NCI-H82 treated with DMSO at 0.1 percent for 48 hours (cell line): Measurements from ENCODE around the gene TMED7.
"Not testable (repeated sequence)": the region's sequence is repeated elsewhere in the genome, so short reads cannot be mapped to it uniquely, and the experiment has no call there.

Source experiments
- DNase-seq: peaks from one replicate; lab custom pipeline; 2025; ENCODE audit not compliant: unreplicated experiment; lab: John Stamatoyannopoulos, UW

The TMED7 gene

DNA sequence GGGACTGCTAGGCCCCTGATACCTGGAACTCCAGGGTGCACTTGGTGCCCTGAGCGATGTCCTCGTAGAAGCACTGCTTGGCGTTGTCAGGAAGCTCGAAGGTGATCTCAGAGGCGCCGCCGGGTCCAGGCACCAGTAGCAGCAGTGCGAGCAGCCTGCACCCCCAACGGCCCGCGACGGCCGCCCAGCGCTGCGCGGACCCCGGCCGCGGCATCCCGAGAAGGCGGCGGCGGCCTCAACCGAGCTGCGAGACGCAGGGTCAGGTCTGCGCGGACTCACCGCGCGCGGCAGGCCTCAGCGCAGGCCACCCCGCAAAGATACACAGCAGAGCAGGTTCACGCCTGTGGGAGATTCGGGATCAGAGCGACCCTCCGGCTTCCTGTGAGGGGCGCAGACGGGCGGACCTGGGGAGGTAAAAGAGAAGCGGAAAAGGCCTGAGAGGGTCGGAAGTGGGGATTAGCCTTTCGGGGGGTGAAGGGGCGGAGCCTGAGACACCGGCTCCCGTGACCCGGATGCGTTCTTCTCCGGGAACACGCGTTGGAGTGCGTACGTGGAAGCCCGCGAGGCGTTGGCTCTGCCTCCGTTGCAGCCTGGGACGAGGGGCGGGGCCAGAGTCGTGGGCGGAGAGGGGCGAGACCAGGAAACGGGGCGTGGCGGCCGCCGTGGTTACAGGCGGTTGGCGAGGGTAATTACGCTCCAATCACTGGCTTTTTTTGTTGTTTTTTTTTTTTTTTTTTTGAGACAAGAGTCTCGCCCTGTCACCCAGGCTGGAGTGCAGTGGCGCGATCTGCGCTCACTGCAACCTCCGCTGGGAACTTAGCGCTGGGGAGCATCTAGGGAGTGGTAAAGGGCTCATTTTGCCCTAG is at the start of gene TMED7:
Gene TMED7 (minus strand): TSS at position 458 of the 866 bp plus-strand sequence. CDS start 244 bp downstream, at position 214.
- DNase-seq, result peak; percentile 86

DNA sequence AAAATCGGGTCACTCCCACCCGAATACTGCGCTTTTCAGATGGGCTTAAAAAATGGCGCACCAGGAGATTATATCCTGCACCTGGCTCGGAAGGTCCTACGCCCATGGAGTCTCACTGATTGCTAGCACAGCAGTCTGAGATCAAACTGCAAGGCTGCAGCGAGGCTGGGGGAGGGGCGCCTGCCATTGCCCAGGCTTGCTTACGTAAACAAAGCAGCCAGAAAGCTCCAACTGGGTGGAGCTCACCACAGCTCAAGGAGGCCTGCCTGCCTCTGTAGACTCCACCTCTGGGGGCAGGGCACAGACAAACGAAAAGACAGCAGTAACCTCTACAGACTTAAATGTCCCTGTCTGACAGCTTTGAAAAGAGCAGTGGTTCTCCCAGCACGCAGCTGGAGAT is 48.9 kb upstream of the TMED7 start:
- not testable (repeated sequence) for DNase-seq

DNA sequence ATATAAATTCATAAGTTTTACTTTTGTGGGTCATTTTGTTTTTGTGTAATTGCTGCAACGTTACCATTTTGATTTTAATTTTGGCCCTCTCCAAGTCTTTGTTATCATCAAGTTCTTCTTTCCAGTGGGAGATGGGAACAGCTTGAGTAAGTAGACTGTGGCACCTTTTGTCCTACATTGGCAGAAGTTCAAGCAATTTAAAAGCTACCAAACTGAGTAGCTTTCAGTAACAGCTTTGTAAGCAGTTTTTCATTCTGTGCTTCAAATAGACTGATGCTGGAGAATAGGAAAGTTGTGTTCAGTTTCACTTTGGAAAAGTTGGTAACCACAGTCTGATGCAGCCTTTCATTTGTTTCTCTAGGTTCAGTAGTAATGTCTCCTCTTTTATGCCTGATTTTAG is 47.8 kb upstream of the TMED7 start:
- DNase-seq, result no peak

DNA sequence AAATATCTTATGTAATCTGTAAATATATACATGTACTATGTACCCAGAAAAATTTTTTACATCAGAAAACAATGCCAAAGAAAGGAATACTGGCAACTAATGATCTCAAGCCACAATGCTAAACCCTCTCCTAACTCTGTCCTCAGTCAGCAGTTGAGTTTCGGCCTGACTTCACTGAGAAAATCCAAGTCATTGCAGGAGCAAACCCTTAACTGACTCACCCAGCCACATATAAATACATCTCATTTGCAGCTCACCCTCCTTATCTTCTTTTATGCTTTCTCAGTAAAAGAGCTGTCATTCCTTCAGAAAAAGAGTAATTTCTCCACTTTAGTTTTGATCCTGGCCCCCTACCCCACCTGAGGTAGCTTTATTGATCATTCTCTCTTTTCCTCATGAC is 46.1 kb upstream of the TMED7 start:
- no peak for DNase-seq

DNA sequence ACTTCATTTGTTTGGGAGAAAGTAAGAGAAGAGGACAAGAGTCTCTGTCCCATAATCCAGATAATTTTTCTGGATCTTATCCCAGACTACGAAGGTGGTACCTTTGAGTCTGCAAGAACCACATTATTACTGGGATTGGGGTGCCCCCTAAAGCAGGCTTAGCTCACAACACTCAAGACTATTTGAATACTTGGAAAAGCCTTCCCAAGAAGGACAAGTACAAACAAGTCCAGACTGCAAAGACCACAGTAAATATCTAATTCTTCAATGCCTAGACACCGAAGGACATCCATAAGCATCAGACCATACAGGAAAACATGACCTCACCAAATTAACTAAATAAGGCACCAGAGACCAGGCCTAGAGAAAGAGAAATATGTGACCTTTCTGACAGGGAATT is 40.2 kb upstream of the TMED7 start:
- DNase-seq, result no peak

DNA sequence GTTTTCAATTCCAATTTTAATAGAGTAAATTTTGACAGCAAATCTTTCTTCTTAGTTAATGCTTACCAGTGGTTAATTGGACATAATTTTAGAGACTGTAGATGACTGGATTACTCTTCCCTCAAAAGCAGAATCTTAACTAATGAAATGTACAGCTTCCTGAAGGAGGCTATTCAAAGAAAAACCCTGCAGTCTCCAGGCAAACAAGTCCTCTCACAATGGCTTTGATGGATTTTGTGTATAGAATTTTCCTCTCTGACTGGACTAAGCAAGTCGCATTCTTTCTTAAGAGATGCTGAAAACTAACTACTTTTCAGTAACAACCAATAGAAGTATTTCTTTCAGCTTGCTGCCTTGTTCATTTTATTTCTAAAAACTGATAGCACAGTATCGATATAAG is 35.7 kb upstream of the TMED7 start:
- DNase-seq, result no peak

DNA sequence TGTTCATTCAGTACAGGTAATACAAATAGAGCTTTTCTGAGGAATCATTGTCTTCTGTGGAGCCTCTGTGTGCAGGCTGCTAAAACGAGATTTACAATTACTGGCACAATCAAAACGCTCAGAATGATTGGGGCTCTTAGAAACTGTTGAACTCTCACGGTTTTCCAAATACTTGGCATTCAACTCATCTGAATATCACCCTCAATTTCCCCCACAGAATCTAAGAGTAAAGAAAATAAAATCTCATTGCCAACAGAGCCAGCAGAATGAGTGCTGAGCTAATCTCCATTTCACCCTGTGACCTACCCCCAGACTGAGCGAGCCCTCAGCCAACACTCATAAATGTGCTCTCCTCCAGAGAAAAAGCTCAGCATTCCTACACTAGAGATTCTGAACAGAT is 35.3 kb upstream of the TMED7 start:
- DNase-seq, result no peak

DNA sequence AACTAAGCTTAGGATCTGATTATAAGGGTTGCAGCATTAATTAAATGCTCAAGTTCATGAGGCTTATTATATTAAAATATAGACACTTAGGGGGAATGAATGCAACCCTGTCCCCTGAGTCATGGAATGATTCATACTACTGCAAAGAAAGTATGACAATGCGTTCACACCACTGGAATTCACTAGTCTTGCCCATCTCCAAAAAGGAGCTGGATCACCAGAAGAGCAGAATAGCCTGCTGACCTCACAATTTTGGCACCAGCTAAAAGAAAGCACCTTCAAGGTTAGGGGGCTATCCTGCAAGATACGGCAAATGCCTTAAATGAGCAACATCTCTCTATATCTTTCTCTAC is 32.0 kb upstream of the TMED7 start:
- no peak for DNase-seq

DNA sequence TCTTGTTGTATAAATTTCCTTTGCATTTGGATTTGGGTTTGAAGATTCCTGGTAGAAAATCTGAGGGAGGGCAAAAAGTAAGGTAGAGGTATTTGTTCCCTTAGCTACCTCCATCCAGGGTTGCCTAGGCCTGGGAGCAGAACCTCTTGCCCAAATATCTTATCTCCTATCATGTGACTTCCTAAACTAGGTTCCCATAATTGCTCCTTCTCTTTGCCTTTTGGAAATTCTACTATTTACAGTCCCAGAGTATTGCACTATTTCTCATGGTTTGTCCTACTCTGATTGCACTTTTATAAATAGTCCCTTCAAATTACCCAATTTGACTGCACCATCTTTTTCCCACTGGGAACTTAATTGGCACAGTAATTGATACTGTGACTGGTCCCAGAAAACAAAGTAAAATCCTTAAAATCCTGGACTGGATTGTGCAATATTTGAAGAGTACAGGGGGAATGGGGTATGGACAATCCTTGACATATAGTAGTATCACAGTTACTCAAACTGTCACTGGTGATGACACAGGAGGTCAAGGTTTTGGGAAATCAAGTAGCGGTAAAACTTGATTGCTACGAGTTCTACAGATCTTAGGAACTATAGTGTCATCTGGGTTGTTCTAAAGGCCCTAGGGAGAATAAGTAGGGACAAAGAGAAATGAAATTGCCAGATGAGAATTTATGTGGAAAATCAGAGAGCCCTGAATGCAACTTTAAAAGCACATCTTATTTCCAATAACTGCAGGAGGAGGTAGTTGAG is 31.5 kb upstream of the TMED7 start:
- no peak for DNase-seq

DNA sequence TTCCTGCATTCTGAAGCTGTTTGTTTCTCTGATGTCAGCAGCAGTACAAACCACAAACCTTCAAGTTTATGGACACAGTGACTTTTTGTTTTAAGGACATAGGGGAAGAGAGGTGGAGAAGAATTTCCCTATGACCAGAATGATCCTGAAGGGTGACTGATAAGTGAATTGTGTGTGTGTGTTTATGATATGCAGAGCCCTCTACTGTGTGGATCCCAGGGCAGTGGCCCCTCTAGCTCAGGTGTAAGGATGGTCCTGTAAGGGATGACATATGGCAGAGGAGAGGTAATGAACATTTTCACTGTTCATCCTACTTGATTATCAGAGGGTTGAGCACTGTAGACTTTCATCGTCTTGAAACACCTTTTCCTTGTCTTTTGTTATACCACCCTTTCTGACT is 30.6 kb upstream of the TMED7 start:
- no peak for DNase-seq

DNA sequence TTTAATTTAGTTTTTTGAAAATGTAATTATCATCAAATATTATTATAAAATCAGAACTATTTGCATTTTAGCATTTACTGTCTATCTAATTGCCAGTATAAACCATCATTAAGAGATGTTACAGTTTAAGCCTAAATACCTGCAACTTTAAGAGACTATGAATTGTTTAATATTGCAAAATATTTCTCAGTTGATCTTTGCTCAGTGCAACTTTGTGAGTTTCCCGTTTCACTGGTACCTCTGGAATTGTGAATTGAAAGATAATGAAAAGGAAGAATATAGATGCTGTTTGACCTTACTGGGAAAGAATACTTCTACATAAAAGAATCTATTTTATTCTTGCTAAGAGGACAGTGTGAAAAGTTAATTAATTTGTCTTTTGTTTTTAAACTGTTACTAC is 30.2 kb upstream of the TMED7 start:
- no peak for DNase-seq

DNA sequence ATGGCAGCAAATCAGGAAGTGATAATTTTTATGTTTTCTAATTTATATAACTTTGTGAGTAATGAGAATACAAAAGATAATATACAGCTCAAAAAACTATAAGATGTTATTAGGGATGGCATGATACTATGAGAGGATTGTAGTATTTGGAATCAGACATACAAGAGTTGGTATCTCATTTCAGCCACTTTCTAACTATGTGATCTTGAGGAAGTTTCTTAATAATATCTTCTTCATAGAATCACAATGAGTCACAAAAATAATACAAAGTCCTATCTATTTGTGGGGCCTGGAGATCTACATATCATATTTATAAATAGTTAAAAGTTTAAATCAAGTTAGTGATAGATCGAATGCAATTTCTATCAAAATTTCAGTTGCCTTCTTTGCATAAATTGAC is 23.7 kb upstream of the TMED7 start:
- DNase-seq, result no peak

DNA sequence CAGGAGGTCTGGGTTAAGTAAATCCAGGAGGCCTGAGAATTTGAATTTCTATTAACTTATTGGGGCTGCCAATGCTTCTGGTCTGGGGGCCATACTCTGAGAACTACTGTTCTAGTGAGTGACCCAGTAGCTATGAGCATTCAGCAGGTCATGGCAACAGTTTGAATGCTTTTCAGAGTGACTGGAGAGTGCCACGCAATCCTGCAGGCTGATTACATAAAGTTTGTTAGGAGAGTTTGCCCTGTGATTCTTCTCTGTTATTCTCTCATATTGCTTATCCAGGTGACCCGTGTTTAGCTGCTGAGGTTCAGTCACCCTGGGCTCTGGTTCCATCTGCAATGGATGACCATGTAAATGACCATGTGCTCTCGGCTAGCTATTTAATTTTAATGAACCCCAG is 22.2 kb upstream of the TMED7 start:
- DNase-seq, result no peak

DNA sequence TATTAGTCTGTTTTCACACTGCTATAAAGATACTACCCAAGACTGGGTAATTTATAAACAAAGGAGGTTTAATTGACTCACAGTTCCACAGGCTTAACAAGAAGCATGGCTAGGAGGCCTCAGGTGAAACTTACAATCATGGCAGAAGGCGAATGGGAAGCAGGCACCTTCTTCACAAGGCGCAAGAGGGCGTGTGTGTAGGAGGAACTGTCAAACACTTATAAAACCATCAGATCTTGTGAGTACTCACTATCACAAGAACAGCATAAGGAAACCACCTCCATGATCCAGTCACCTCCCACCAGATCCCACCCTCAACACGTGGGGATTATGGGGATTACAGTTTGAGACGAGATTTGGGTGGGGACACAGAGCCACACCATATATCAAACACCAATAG is 19.6 kb upstream of the TMED7 start:
- DNase-seq, result not testable (repeated sequence)

DNA sequence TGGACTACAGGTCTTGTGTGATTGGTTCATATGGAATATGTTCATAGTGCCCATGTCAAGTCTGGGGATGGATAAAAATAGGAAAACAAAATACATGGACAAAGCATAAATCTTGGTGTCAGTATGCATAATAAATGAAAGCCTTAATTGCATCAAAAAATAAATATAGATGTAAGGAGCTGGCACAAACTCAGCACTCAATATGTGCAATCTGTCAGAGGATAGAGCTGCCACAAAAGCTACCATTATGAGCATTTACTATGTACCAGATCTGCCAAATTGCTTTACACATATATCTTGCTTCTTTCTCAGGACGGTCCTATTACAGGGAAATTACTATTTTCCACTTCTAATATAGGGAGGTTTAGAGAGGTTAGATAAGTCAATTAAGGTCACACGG is 18.2 kb upstream of the TMED7 start:
- DNase-seq, result no peak

DNA sequence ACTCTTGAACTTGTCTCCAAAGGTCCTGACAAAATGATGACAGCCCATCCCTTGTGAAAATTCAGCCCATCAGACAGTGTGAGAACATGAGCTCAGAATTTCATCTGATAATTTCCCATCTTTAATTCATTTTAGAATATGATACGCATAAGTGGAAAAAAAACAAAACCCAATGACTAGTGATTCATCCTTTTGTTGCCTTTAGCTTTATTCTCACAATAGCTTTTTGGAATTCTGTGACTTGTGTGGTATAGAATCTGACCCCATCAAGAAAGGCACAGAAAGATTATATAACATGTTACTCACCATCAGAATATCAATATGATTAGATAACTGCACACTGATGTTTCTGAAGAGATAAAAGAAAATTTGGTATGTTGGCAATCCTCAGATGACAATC is 16.1 kb upstream of the TMED7 start:
- DNase-seq, result no peak

DNA sequence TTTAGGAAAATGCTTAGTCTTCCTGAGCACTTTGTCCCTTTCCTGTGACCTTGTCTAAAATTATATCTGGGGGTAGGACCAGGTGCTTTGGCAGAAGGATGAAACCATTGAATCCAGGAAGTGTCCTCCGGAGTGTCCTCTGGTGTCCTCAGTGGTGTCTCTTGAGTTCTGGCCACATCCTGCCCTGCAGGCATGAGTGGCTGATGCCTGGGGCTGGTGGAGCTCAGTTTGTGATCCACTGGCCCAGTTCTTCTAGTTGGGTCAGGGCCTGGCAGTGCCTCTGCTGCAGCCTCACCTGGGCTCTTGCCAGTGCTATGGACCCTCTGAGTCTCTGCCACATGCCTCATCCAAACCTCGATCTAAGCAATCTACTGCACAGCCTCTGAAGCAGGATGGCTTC is 14.4 kb upstream of the TMED7 start:
- DNase-seq, result no peak

DNA sequence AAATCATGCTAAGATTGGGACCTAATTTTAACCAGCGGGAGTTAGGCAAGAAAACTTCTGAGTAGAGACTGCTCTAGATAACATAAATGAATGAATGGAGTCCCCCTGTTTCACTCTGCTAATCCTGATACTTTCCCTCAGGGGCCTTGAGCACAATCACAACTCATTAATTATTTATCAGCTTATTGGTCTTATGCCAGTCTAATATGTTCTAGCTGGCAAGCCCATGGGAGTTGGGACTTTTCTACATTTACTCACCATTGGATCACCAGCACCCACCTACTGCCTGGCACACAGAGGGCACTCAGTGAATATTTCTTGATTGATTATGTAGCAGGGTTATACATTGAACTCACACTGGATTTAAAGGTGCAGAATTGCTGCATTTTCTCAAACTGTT is 13.5 kb upstream of the TMED7 start:
- DNase-seq, result no peak

DNA sequence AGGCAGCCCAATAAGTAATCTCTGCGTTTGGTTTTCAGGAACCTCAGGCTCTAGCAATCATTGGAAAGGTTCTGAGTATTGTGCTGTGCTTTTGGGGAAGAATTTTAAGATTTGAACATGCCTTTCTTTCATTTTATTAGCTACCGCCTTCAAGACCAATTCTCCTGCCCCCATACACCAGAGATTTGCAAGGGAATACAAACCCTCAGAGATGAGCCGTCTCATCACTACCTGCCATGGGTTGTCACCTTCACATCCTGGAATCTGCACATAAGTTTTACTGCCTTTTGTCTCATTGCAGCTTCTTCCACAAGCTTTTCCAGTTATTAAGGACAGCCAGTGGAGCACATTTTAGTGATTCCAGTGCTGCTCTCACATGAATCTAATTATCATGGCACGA is 11.7 kb upstream of the TMED7 start:
- DNase-seq, result no peak

DNA sequence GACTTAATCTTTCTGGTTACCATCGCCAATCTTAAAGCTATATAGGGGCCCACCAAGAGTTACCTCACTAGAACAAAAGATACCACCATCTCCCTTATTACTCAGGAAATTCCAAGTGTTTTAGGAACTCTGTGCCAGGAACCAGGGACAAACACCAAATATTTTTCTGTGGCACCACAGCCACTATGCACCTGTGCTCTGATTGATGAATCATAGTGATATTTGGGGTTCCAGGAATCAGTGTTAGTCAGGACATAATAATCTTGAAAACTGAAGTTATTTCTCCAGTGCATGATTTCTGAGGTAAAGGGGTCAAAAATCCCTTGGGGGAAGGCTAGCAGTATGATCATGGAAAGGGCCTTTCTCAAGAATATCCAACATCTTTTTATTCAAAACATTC is 10.2 kb upstream of the TMED7 start:
- no peak for DNase-seq

DNA sequence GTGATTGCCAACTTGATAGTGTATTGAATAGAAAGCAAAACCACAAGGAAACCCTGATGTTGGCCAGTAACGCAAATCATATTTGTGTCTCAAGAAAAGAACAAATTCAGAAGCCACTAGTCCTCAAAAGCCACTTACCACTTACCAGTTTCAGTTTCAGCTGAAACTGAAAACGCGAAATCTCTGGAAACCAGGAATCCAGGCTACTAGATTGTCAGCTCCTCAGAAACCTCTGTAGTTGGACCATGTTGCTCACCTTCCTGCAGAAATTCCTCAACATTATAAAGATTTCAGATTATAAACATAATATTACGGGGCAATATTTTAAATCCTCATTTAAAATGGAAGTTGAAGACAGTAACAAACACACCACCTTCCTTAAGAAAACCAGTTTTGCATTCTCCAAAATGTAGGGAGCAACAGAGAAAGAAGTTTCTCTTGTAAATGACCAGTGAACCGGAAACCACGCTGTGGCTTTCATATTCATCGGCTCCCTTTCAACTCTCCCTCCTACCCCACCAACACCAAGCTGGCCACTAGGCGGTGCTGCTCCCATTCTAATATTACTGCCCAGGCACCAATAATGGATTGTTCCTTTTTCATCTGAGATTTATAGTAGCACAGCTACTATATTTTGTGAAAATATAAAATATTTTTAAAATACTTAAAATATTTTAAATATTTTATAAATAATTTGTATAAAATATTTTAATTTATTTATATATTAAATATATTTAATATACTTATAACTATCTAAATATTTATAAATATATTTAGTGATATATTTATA is 8.7 kb upstream of the TMED7 start:
- peak; percentile 67 for DNase-seq

DNA sequence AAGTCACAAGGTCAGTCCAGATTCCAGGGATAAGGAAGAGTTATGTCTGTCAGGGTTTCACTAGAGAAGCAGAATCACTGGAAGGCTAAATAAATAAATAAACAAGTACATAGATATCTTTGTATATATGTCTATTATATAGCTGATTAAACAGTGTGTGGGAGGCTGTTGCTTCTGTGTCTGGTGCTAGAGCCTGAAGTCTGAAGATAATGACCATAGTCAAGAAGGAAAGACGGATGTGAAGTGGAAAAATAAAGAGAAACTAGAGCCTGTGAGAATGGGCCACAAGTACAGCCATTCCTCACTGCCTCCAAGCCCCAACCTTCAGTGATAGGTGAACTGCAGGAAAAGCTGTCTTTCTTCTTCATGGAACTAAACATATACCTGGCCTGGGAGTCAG is 4.1 kb upstream of the TMED7 start:
- DNase-seq, result no peak
